ENCODE data around the gene TENM3.

TENM3 gene

GRCh38 chr4:182678590-182678989 lies 435.4 kb downstream of the TENM3 start:
- no peak overlapping the region for H3K4me3 ChIP-seq (ENCODE audit: low read depth in 1 of 2, low read length in 2 of 2)
- peaks cover 12% of the 10 kb centered on the region for H3K4me1 ChIP-seq (ENCODE audit: insufficient read depth, low read length)
- H3K36me3 ChIP-seq (ENCODE audit: insufficient read depth, low read length) = no peaks in the 10 kb centered on the region
- no peaks in the 10 kb centered on the region for H3K27me3 ChIP-seq (ENCODE audit: control insufficient read depth in 1 of 2, insufficient read depth in 2 of 2, low read length in 2 of 2)
- no peaks in the 10 kb centered on the region for H3K9me3 ChIP-seq (ENCODE audit: low read length)
- H3K27ac ChIP-seq (ENCODE audit: low read depth, low read length) = no peak overlapping the region
- H3K9ac ChIP-seq (ENCODE audit: low read length) = no peak overlapping the region

- Histone ChIP-seq H3K4me3 (ENCODE audit: low read depth in 1 of 2, low read length in 2 of 2) (no peak overlapping the region), H3K27ac (ENCODE audit: low read depth, low read length) (peak overlapping the region; percentile 17), H3K36me3 (ENCODE audit: insufficient read depth, low read length) (no peaks in the 10 kb centered on the region)
These were observed 436.3 kb downstream of the TENM3 start for GRCh38 chr4:182679533-182679932.

GRCh38 chr4:182680234-182680653 lies 437.0 kb downstream of the TENM3 start:
- H3K4me1 ChIP-seq (ENCODE audit: insufficient read depth, low read length) = peaks cover 16% of the 10 kb centered on the region

More at GRCh38 chr4:182679533-182679932, 436.3 kb downstream of the TENM3 start:
- H3K4me1 ChIP-seq (ENCODE audit: insufficient read depth, low read length) = peaks cover 16% of the 10 kb centered on the region
- no peaks in the 10 kb centered on the region for H3K27me3 ChIP-seq (ENCODE audit: control insufficient read depth in 1 of 2, insufficient read depth in 2 of 2, low read length in 2 of 2)
- no peak overlapping the region for H3K9ac ChIP-seq (ENCODE audit: low read length)
- no peaks in the 10 kb centered on the region for H3K9me3 ChIP-seq (ENCODE audit: low read length)

GRCh38 chr4:182683661-182684060 lies 440.5 kb downstream of the TENM3 start:
- Histone ChIP-seq H3K36me3 (ENCODE audit: insufficient read depth, low read length) (no peaks in the 10 kb centered on the region), H3K27ac (ENCODE audit: low read depth, low read length) (no peak overlapping the region), H3K27me3 (ENCODE audit: control insufficient read depth in 1 of 2, insufficient read depth in 2 of 2, low read length in 2 of 2) (no peaks in the 10 kb centered on the region), H3K9me3 (ENCODE audit: low read length) (no peaks in the 10 kb centered on the region), H3K9ac (ENCODE audit: low read length) (no peak overlapping the region), H3K4me3 (ENCODE audit: low read depth in 1 of 2, low read length in 2 of 2) (no peak overlapping the region), H3K4me1 (ENCODE audit: insufficient read depth, low read length) (peaks cover 13% of the 10 kb centered on the region)

More at GRCh38 chr4:182680234-182680653, 437.0 kb downstream of the TENM3 start:
- no peaks in the 10 kb centered on the region for H3K27me3 ChIP-seq (ENCODE audit: control insufficient read depth in 1 of 2, insufficient read depth in 2 of 2, low read length in 2 of 2)
- no peak overlapping the region for H3K27ac ChIP-seq (ENCODE audit: low read depth, low read length)
- no peaks in the 10 kb centered on the region for H3K9me3 ChIP-seq (ENCODE audit: low read length)
- no peaks in the 10 kb centered on the region for H3K36me3 ChIP-seq (ENCODE audit: insufficient read depth, low read length)
- H3K4me3 ChIP-seq (ENCODE audit: low read depth in 1 of 2, low read length in 2 of 2) = peak overlapping the region in 1 of 2 donors; percentile 21
- no peak overlapping the region for H3K9ac ChIP-seq (ENCODE audit: low read length)

GRCh38 chr4:182684796-182685195 lies 441.6 kb downstream of the TENM3 start:
- no peak overlapping the region for H3K27ac ChIP-seq (ENCODE audit: low read depth, low read length)
- no peak overlapping the region for H3K9ac ChIP-seq (ENCODE audit: low read length)
- H3K4me1 ChIP-seq (ENCODE audit: insufficient read depth, low read length) = peaks cover 8% of the 10 kb centered on the region
- H3K9me3 ChIP-seq (ENCODE audit: low read length) = no peaks in the 10 kb centered on the region
- H3K4me3 ChIP-seq (ENCODE audit: low read depth in 1 of 2, low read length in 2 of 2) = no peak overlapping the region
- no peaks in the 10 kb centered on the region for H3K27me3 ChIP-seq (ENCODE audit: control insufficient read depth in 1 of 2, insufficient read depth in 2 of 2, low read length in 2 of 2)
- peaks cover 4% of the 10 kb centered on the region for H3K36me3 ChIP-seq (ENCODE audit: insufficient read depth, low read length)

GRCh38 chr4:182688081-182688480 lies 444.9 kb downstream of the TENM3 start:
- H3K9ac ChIP-seq (ENCODE audit: low read length) = no peak overlapping the region
- no peak overlapping the region for H3K27ac ChIP-seq (ENCODE audit: low read depth, low read length)
- H3K9me3 ChIP-seq (ENCODE audit: low read length) = no peaks in the 10 kb centered on the region
- peaks cover 5% of the 10 kb centered on the region for H3K4me1 ChIP-seq (ENCODE audit: insufficient read depth, low read length)
- peaks cover 4% of the 10 kb centered on the region for H3K36me3 ChIP-seq (ENCODE audit: insufficient read depth, low read length)
- H3K27me3 ChIP-seq (ENCODE audit: control insufficient read depth in 1 of 2, insufficient read depth in 2 of 2, low read length in 2 of 2) = no peaks in the 10 kb centered on the region
- no peak overlapping the region for H3K4me3 ChIP-seq (ENCODE audit: low read depth in 1 of 2, low read length in 2 of 2)

- H3K4me1 ChIP-seq (ENCODE audit: insufficient read depth, low read length) = no peaks in the 10 kb centered on the region
- no peaks in the 10 kb centered on the region for H3K36me3 ChIP-seq (ENCODE audit: insufficient read depth, low read length)
- H3K4me3 ChIP-seq (ENCODE audit: low read depth in 1 of 2, low read length in 2 of 2) = no peak overlapping the region
- H3K27me3 ChIP-seq (ENCODE audit: control insufficient read depth in 1 of 2, insufficient read depth in 2 of 2, low read length in 2 of 2) = no peaks in the 10 kb centered on the region
- no peaks in the 10 kb centered on the region for H3K9me3 ChIP-seq (ENCODE audit: low read length)
- H3K27ac ChIP-seq (ENCODE audit: low read depth, low read length) = no peak overlapping the region
- H3K9ac ChIP-seq (ENCODE audit: low read length) = no peak overlapping the region
These were observed 451.3 kb downstream of the TENM3 start for GRCh38 chr4:182694551-182694950.

GRCh38 chr4:182695009-182695408 lies 451.8 kb downstream of the TENM3 start:
- Histone ChIP-seq H3K4me3 (ENCODE audit: low read depth in 1 of 2, low read length in 2 of 2) (no peak overlapping the region), H3K27ac (ENCODE audit: low read depth, low read length) (no peak overlapping the region), H3K9ac (ENCODE audit: low read length) (no peak overlapping the region), H3K9me3 (ENCODE audit: low read length) (no peaks in the 10 kb centered on the region), H3K4me1 (ENCODE audit: insufficient read depth, low read length) (no peaks in the 10 kb centered on the region), H3K27me3 (ENCODE audit: control insufficient read depth in 1 of 2, insufficient read depth in 2 of 2, low read length in 2 of 2) (no peaks in the 10 kb centered on the region), H3K36me3 (ENCODE audit: insufficient read depth, low read length) (no peaks in the 10 kb centered on the region)

GRCh38 chr4:182695842-182696241 lies 452.6 kb downstream of the TENM3 start:
- H3K27ac ChIP-seq (ENCODE audit: low read depth, low read length) = no peak overlapping the region
- H3K4me3 ChIP-seq (ENCODE audit: low read depth in 1 of 2, low read length in 2 of 2) = no peak overlapping the region
- no peaks in the 10 kb centered on the region for H3K9me3 ChIP-seq (ENCODE audit: low read length)
- H3K27me3 ChIP-seq (ENCODE audit: control insufficient read depth in 1 of 2, insufficient read depth in 2 of 2, low read length in 2 of 2) = no peaks in the 10 kb centered on the region
- no peak overlapping the region for H3K9ac ChIP-seq (ENCODE audit: low read length)
- no peaks in the 10 kb centered on the region for H3K4me1 ChIP-seq (ENCODE audit: insufficient read depth, low read length)
- H3K36me3 ChIP-seq (ENCODE audit: insufficient read depth, low read length) = no peaks in the 10 kb centered on the region

- H3K9ac ChIP-seq (ENCODE audit: low read length) = no peak overlapping the region
- H3K27ac ChIP-seq (ENCODE audit: low read depth, low read length) = no peak overlapping the region
- H3K9me3 ChIP-seq (ENCODE audit: low read length) = no peaks in the 10 kb centered on the region
- no peaks in the 10 kb centered on the region for H3K36me3 ChIP-seq (ENCODE audit: insufficient read depth, low read length)
- H3K4me1 ChIP-seq (ENCODE audit: insufficient read depth, low read length) = no peaks in the 10 kb centered on the region
- no peaks in the 10 kb centered on the region for H3K27me3 ChIP-seq (ENCODE audit: control insufficient read depth in 1 of 2, insufficient read depth in 2 of 2, low read length in 2 of 2)
- H3K4me3 ChIP-seq (ENCODE audit: low read depth in 1 of 2, low read length in 2 of 2) = no peak overlapping the region
These were observed 453.9 kb downstream of the TENM3 start for GRCh38 chr4:182697094-182697493.

- no peak overlapping the region for H3K9ac ChIP-seq (ENCODE audit: low read length)
- H3K9me3 ChIP-seq (ENCODE audit: low read length) = no peaks in the 10 kb centered on the region
- no peaks in the 10 kb centered on the region for H3K4me1 ChIP-seq (ENCODE audit: insufficient read depth, low read length)
- no peak overlapping the region for H3K27ac ChIP-seq (ENCODE audit: low read depth, low read length)
- H3K4me3 ChIP-seq (ENCODE audit: low read depth in 1 of 2, low read length in 2 of 2) = no peak overlapping the region
- H3K27me3 ChIP-seq (ENCODE audit: control insufficient read depth in 1 of 2, insufficient read depth in 2 of 2, low read length in 2 of 2) = no peaks in the 10 kb centered on the region
- H3K36me3 ChIP-seq (ENCODE audit: insufficient read depth, low read length) = no peaks in the 10 kb centered on the region
These were observed 455.0 kb downstream of the TENM3 start for GRCh38 chr4:182698212-182698611.

GRCh38 chr4:182699201-182699600 lies 456.0 kb downstream of the TENM3 start:
- no peaks in the 10 kb centered on the region for H3K4me1 ChIP-seq (ENCODE audit: insufficient read depth, low read length)
- H3K9ac ChIP-seq (ENCODE audit: low read length) = no peak overlapping the region
- H3K9me3 ChIP-seq (ENCODE audit: low read length) = no peaks in the 10 kb centered on the region
- no peak overlapping the region for H3K27ac ChIP-seq (ENCODE audit: low read depth, low read length)
- no peak overlapping the region for H3K4me3 ChIP-seq (ENCODE audit: low read depth in 1 of 2, low read length in 2 of 2)
- H3K27me3 ChIP-seq (ENCODE audit: control insufficient read depth in 1 of 2, insufficient read depth in 2 of 2, low read length in 2 of 2) = no peaks in the 10 kb centered on the region
- no peaks in the 10 kb centered on the region for H3K36me3 ChIP-seq (ENCODE audit: insufficient read depth, low read length)
